HepG2 (cell line): Measurements from ENCODE around the gene PLAAT3. TPM values are rescaled to one million over a fixed set of nuclear protein-coding genes. Genes with fewer than 3 reads are reported as not detected.

Experiments used
- ATAC-seq: fragments of 200-7000 bp; cut with Tn5 transposase; 3 replicates; pipeline ENCODE4 v1.9.1; 2020; ENCODE audit warnings: mild to moderate bottlenecking, moderate library complexity
- BruUV-seq: library from RNA; stranded (reverse); fragments of 400-500 nt; replicated peaks from 2 replicates; lab custom pipeline; 2021; lab: Mats Ljungman, UMichigan
- CTCF ChIA-PET: fragments of 300-600 bp; formaldehyde crosslinking; extraction: SDS; loops from one replicate; lab custom pipeline; 2021; ENCODE audit warnings: low total read pairs, inconsistent platforms, low intra/inter-chr PET ratio; lab: Yijun Ruan, JAX
- POLR2A ChIA-PET: fragments of 350-600 bp; sonication (Branson Sonifier 250); formaldehyde crosslinking; loops from one replicate; lab custom pipeline; 2020; ENCODE audit warnings: antibody characterized with exemption, inconsistent platforms; lab: Yijun Ruan, JAX
- DNase-seq: peaks from one replicate; pipeline ENCODE4 v3.0.0-alpha.2; 2015; ENCODE audit warnings: low spot score
- FAIRE-seq: peaks from 3 replicates; lab custom pipeline; 2011; peaks lifted over from hg19 to GRCh38; lab: Jason Lieb, UNC
- H2AFZ ChIP-seq: one replicate; pipeline ENCODE4 v1.6.1; 2011; ENCODE audit warnings: low read length, inconsistent platforms
- H3K27ac ChIP-seq: fragments of 300-600 bp; 3 replicates; pipeline ENCODE4 v1.8.0; 2011; ENCODE audit warnings: mixed run types, mild to moderate bottlenecking, mixed read lengths, low read length, inconsistent platforms; ENCODE audit not compliant: insufficient read depth; ENCODE audit errors: extremely low read length
- H3K27me3 ChIP-seq, 2 experiments: fragments of 200-600 bp in 1 of 2; 2 replicates in 1 of 2; 3 replicates in 1 of 2; pipeline versions ENCODE4 v1.6.0 to v1.8.0; 2011; ENCODE audit warnings: low read length in 2 of 2, mild to moderate bottlenecking in 2 of 2, moderate library complexity in 2 of 2, inconsistent platforms in 1 of 2; ENCODE audit not compliant: insufficient read depth in 2 of 2, control insufficient read depth in 1 of 2
- H3K36me3 ChIP-seq, 2 experiments: fragments of 200-600 bp in 1 of 2; replicated peaks in 1 of 2; 2 replicates in 1 of 2; 3 replicates in 1 of 2; pipeline versions ENCODE4 v1.5.1 to v1.8.0; 2011; ENCODE audit warnings: low read length in 2 of 2, inconsistent platforms in 1 of 2; ENCODE audit not compliant: insufficient read depth in 2 of 2, control insufficient read depth in 1 of 2
- H3K4me1 ChIP-seq: 2 replicates; pipeline ENCODE4 v1.5.1; 2012; ENCODE audit warnings: low read length, inconsistent platforms; ENCODE audit not compliant: insufficient read depth
- H3K4me2 ChIP-seq: 2 replicates; pipeline ENCODE4 v1.6.0; 2011; ENCODE audit warnings: low read depth, low read length, inconsistent platforms
- H3K4me3 ChIP-seq, 3 experiments: fragments of 200-600 bp in 1 of 3; sonication (generic), shearing (Covaris generic) in 1 of 3; replicated peaks in 1 of 3; 2 replicates each; pipeline ENCODE4 v1.5.1; 2011 to 2016; ENCODE audit warnings: low read length in 3 of 3, inconsistent platforms in 2 of 3, low read depth in 2 of 3, mild to moderate bottlenecking in 2 of 3, control low read depth in 1 of 3, mixed read lengths in 1 of 3; ENCODE audit not compliant: insufficient read depth in 1 of 3
- H3K79me2 ChIP-seq: one replicate; pipeline ENCODE4 v1.6.1; 2011; ENCODE audit warnings: low read length, inconsistent platforms; ENCODE audit not compliant: insufficient read depth
- H3K9ac ChIP-seq: 2 replicates; pipeline ENCODE4 v1.6.0; 2011; ENCODE audit warnings: mild to moderate bottlenecking, low read depth, low read length, inconsistent platforms; ENCODE audit not compliant: insufficient read depth
- H3K9me3 ChIP-seq: 2 replicates; pipeline ENCODE4 v1.5.1; 2012; ENCODE audit warnings: mild to moderate bottlenecking, low read length
- H4K20me1 ChIP-seq: 2 replicates; pipeline ENCODE4 v1.6.0; 2011; ENCODE audit warnings: inconsistent platforms, mild to moderate bottlenecking, low read length, moderate library complexity; ENCODE audit not compliant: insufficient read depth
- ATF4 ChIP-seq, 2 experiments: fragments of 450-650 bp in 1 of 2; sonication (generic) in 1 of 2; formaldehyde crosslinking; IDR thresholded peaks; 2 replicates each; pipeline versions ENCODE4 v1.5.0 to v1.8.0; 2020 to 2022; ENCODE audit warnings: mild to moderate bottlenecking in 1 of 2, missing genetic modification reagents in 1 of 2
- BRD4 ChIP-seq: sonication (generic); formaldehyde crosslinking; IDR thresholded peaks from 2 replicates; pipeline ENCODE4 v1.4.0; 2020; ENCODE audit warnings: missing genetic modification reagents
- CCAR2 ChIP-seq: fragments of 200-400 bp; formaldehyde crosslinking; optimal IDR thresholded peaks from 2 replicates; pipeline ENCODE3; 2018; ENCODE audit warnings: low read depth, mild to moderate bottlenecking, low read length, moderate library complexity
- DDIT3 ChIP-seq: sonication (generic); formaldehyde crosslinking; IDR thresholded peaks from 2 replicates; pipeline ENCODE4 v1.4.0; 2020; ENCODE audit warnings: mild to moderate bottlenecking, missing genetic modification reagents
- ELK4 ChIP-seq: sonication (generic); formaldehyde crosslinking; IDR thresholded peaks from 2 replicates; pipeline ENCODE4 v1.9.0; 2021; ENCODE audit warnings: missing genetic modification reagents, borderline replicate concordance
- GMEB2 ChIP-seq: IDR thresholded peaks from 2 replicates; pipeline ENCODE4 v1.6.1; 2016; ENCODE audit warnings: missing biosample characterization, missing genetic modification reagents, low read depth
- HBP1 ChIP-seq: IDR thresholded peaks from 2 replicates; pipeline ENCODE4 v1.6.1; 2016; ENCODE audit warnings: low read depth, control low read depth
- HMG20B ChIP-seq: conservative IDR thresholded peaks from 2 replicates; pipeline ENCODE4 v1.6.1; 2016; ENCODE audit warnings: missing genetic modification reagents, missing compliant biosample characterization
- MTF1 ChIP-seq: sonication (generic); formaldehyde crosslinking; IDR thresholded peaks from 2 replicates; pipeline ENCODE4 v1.5.0; 2020; ENCODE audit warnings: missing genetic modification reagents
- MXI1 ChIP-seq: IDR thresholded peaks from 3 replicates; pipeline ENCODE4 v1.6.1; 2012; ENCODE audit warnings: low read depth, low read length, inconsistent platforms, borderline replicate concordance
- NFE2 ChIP-seq: sonication (generic); formaldehyde crosslinking; IDR thresholded peaks from 2 replicates; pipeline ENCODE4 v1.4.0; 2020; ENCODE audit warnings: missing genetic modification reagents
- RARA ChIP-seq: IDR thresholded peaks from 2 replicates; pipeline ENCODE4 v1.6.1; 2016; ENCODE audit warnings: missing genetic modification reagents, missing compliant biosample characterization
- SALL2 ChIP-seq: sonication (generic); formaldehyde crosslinking; IDR thresholded peaks from 2 replicates; pipeline ENCODE4 v1.8.1; 2023; ENCODE audit warnings: mild to moderate bottlenecking, missing genetic modification reagents, inconsistent platforms
- SETDB1 ChIP-seq: sonication (generic); formaldehyde crosslinking; IDR thresholded peaks from 2 replicates; pipeline ENCODE4 v1.5.1; 2020; ENCODE audit warnings: missing genetic modification reagents, mild to moderate bottlenecking, borderline replicate concordance
- TOE1 ChIP-seq: sonication (generic); formaldehyde crosslinking; IDR thresholded peaks from 2 replicates; pipeline ENCODE4 v1.4.0; 2020; ENCODE audit warnings: mild to moderate bottlenecking, missing genetic modification reagents
- U2AF2 ChIP-seq: fragments of 200-400 bp; formaldehyde crosslinking; IDR thresholded peaks from 2 replicates; pipeline ENCODE4 v1.6.1; 2017; ENCODE audit warnings: low read depth, mild to moderate bottlenecking, low read length
- ZBTB7B ChIP-seq: sonication (generic); formaldehyde crosslinking; IDR thresholded peaks from 2 replicates; pipeline ENCODE4 v1.4.0; 2020; ENCODE audit warnings: missing genetic modification reagents
- ZFP62 ChIP-seq: sonication (generic); formaldehyde crosslinking; IDR thresholded peaks from 2 replicates; pipeline ENCODE4 v1.4.0; 2020; ENCODE audit warnings: missing genetic modification reagents
- ZNF138 ChIP-seq: sonication (generic); formaldehyde crosslinking; IDR thresholded peaks from 2 replicates; pipeline ENCODE4 v1.5.0; 2020; ENCODE audit warnings: mild to moderate bottlenecking, low read depth, missing genetic modification reagents
- WGBS: methylation state at CpG from one replicate; pipeline ENCODE4 v1.1.6; 2017; ENCODE audit warnings: low lambda C conversion rate; 5-methylcytosine and 5-hydroxymethylcytosine counted together
- in situ Hi-C: cut with HindIII; loops from 2 replicates; pipeline ENCODE4 v1.10.0; 2017; ENCODE audit warnings: low pct_unique_long_range_greater_than_20kb; ENCODE audit not compliant: extremely low pct_ligation_motif_present
- intact Hi-C: fragments of 100-400 bp; cut with micrococcal nuclease; formaldehyde crosslinking; loops from one replicate; pipeline ENCODE4 v1.10.0; 2022; ENCODE audit not compliant: unreplicated experiment
- polyA plus RNA-seq, 8 experiments: library from polyadenylated mRNA; depleted of rRNA in 3 of 8; stranded (reverse) in 7 of 8; unstranded in 1 of 8; fragments of >200 nt; fragmentation: Illumina TruSeq in 4 of 8; extraction: Trizol in 4 of 8; gene quantifications; 2 replicates each; pipeline versions ENCODE4 v1.2.1 to v1.2.3, GENCODE V29; 2011 to 2016; ENCODE audit warnings: low read depth in 4 of 8, missing spikeins in 1 of 8, mixed read lengths in 1 of 8; ENCODE audit not compliant: insufficient read depth in 1 of 8
- total RNA-seq, 5 experiments: library from RNA; depleted of rRNA; stranded (reverse); fragments of >200 nt; fragmentation: Illumina TruSeq; extraction: Trizol; gene quantifications; 2 replicates each; pipeline ENCODE4 v1.2.3, GENCODE V29; 2016; ENCODE audit warnings: low read depth in 1 of 5

Gene PLAAT3
- total and polyA plus RNA-seq, 2 of the 13 experiments (the other 11 are each of a cell fraction or from before 2014, with no cell fraction given): 9.3 to 16.4 TPM

- in situ Hi-C loops: no loop called here
- peak; percentile 32 for DNase-seq
- no peak overlapping the region for H2AFZ ChIP-seq
- no TSS peak for BruUV-seq
- no peaks in the 10 kb centered on the region for H3K36me3 ChIP-seq
- peak overlapping the region; percentile 23; the same call in 1 of the 2 replicates for H3K9ac ChIP-seq
- H3K4me3 ChIP-seq: peak overlapping the region in 1 of 3 experiments; percentile 13; a peak in 1 of 6 replicates
- FAIRE-seq: no peak
- peaks cover 29% of the 10 kb centered on the region for H3K4me1 ChIP-seq
- intact Hi-C loops: no loop called here
- CTCF ChIA-PET: no interaction called here
- POLR2A ChIA-PET: no interaction called here
- no peaks in the 10 kb centered on the region for H3K27me3 ChIP-seq
- WGBS: 19% methylated on average over 5 of the region's 5 CpGs
- no peaks in the 10 kb centered on the region for H4K20me1 ChIP-seq
- H3K27ac ChIP-seq: no peak overlapping the region
- no peaks in the 10 kb centered on the region for H3K9me3 ChIP-seq
- no peaks in the 10 kb centered on the region for H3K79me2 ChIP-seq
- peak overlapping the region; percentile 53 for H3K4me2 ChIP-seq
- peak; percentile 55 for ATAC-seq
- TF ChIP-seq DDIT3 (no peak), SETDB1 (no peak), ZFP62 (CRISPR knock-in tag) (no peak), SALL2 (CRISPR knock-in tag) (no peak), HMG20B (CRISPR knock-in tag) (no peak), ZNF138 (CRISPR knock-in tag) (no peak), GMEB2 (CRISPR knock-in tag) (no peak), CCAR2 (no peak), U2AF2 (no peak), ZBTB7B (CRISPR knock-in tag) (no peak), ATF4 (CRISPR knock-in tag; IDR thresholded peaks at IDR 0.05) (no peak), RARA (CRISPR knock-in tag) (peak; percentile 40; the same call in 1 of the 2 replicates), BRD4 (no peak), NFE2 (CRISPR knock-in tag) (peak; percentile 68; the same call in 1 of the 2 replicates), HBP1 (CRISPR knock-in tag) (no peak), MXI1 (peak; percentile 35; the same call in 1 of the 3 replicates), TOE1 (no peak), ELK4 (CRISPR knock-in tag) (no peak), MTF1 (no peak)
Observed at GRCh38 chr11:63567044-63567840, 47.0 kb downstream of the PLAAT3 start.
